Activated CD8-positive, alpha-beta T cell treated with anti-CD3 and anti-CD28 coated beads for 36 hours (primary cell): ENCODE data around the gene MANSC1. TPM values are rescaled to one million over a fixed set of nuclear protein-coding genes. Genes with fewer than 3 reads are reported as not detected.
A peak's percentile ranks its signal among the peaks of the same experiment; 100 is the strongest.

ENCODE experiments used
- ATAC-seq: fragments of 200-7000 bp; cut with Tn5 transposase; one replicate; pipeline ENCODE4 v1.10.0; 2021; ENCODE audit warnings: mild to moderate bottlenecking, moderate library complexity
- CTCF ChIA-PET: fragments of 350-600 bp; sonication (Branson Sonifier 250); formaldehyde crosslinking; loops from one replicate; lab custom pipeline; 2021; ENCODE audit warnings: antibody characterized with exemption; lab: Charles Lee
- POLR2A ChIA-PET: fragments of 350-600 bp; sonication (Branson Sonifier 250); formaldehyde crosslinking; loops from one replicate; lab custom pipeline; 2021; ENCODE audit warnings: antibody characterized with exemption; lab: Charles Lee
- DNase-seq: peaks from one replicate; pipeline ENCODE4 v3.0.0-alpha.2; 2020
- H3K27ac Mint-ChIP-seq: one replicate; pipeline ENCODE4 v1.8.0; 2021; ENCODE audit warnings: mild to moderate bottlenecking, mixed read lengths
- H3K27me3 Mint-ChIP-seq: one replicate; pipeline ENCODE4 v1.8.0; 2021; ENCODE audit warnings: mixed read lengths
- H3K36me3 Mint-ChIP-seq: one replicate; pipeline ENCODE4 v1.8.0; 2021; ENCODE audit warnings: low read depth, mixed read lengths
- H3K4me1 Mint-ChIP-seq: one replicate; pipeline ENCODE4 v1.8.0; 2021; ENCODE audit warnings: low read depth, mixed read lengths
- H3K4me3 Mint-ChIP-seq: one replicate; pipeline ENCODE4 v1.8.0; 2021; ENCODE audit warnings: mild to moderate bottlenecking, moderate library complexity, mixed read lengths
- H3K9me3 Mint-ChIP-seq: one replicate; pipeline ENCODE4 v1.8.0; 2021; ENCODE audit warnings: mixed read lengths
- intact Hi-C: fragments of 100-400 bp; cut with micrococcal nuclease; formaldehyde crosslinking; loops from one replicate; pipeline ENCODE4 v1.10.0; 2022
- total RNA-seq, 2 experiments: library from RNA; stranded (reverse); gene quantifications; one replicate each; pipeline ENCODE4 v1.2.3, GENCODE V29; 2021
- TF ChIP-seq, protein P1 (sequence below): fragments of 200-600 bp; IDR thresholded peaks from one replicate; pipeline ENCODE4 v1.8.0; 2022; ENCODE audit warnings: antibody characterized with exemption, mild to moderate bottlenecking

MANSC1 gene
- total RNA-seq, 2 experiments from 2014 or later, result 0.09 to 0.20 TPM

DNA sequence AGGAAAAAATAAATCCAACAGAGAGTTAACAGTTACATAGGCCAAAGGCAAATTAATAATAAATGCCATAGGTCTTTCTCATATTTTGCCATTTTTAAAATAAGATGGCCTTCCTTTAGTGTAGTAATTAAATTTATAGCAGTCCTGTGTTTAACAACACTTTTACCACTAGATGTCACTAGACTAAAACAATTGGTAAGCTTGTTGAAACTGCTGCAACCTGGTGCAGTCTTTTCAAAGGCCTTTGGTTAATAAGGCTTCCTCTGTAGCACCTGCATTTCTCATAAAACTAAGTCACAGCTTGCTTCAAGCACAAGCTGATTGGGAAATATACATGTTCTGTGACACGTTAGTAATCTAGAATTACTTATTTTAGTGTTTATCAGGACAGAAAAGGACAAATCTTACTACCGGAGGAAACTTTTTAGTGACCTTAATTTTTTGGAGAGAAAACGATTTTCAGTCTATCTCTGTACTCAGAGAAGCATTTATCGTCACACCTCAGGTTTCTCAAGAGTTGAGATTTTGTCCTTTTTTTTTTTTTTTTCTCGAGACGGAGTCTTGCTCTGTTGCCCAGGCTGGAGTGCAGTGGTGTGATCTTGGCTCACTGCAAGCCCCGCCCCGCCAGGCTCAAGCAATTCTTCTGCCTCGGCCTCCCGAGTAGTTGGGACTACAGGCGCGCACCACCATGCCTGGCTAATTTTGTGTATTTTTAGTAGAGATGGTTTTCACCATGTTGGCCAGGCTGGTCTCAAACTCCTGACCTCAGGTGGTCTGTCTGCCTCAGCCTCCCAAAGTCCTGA lies 26.8 kb upstream of the MANSC1 start:
- Mint-ChIP-seq H3K4me1 (peaks cover 33% of the 10 kb centered on the region), H3K27me3 (no peaks in the 10 kb centered on the region), H3K36me3 (peaks cover 25% of the 10 kb centered on the region), H3K27ac (peak overlapping the region; percentile 25), H3K9me3 (peaks cover 9% of the 10 kb centered on the region), H3K4me3 (no peak overlapping the region)
- TF ChIP-seq, protein P1, sequence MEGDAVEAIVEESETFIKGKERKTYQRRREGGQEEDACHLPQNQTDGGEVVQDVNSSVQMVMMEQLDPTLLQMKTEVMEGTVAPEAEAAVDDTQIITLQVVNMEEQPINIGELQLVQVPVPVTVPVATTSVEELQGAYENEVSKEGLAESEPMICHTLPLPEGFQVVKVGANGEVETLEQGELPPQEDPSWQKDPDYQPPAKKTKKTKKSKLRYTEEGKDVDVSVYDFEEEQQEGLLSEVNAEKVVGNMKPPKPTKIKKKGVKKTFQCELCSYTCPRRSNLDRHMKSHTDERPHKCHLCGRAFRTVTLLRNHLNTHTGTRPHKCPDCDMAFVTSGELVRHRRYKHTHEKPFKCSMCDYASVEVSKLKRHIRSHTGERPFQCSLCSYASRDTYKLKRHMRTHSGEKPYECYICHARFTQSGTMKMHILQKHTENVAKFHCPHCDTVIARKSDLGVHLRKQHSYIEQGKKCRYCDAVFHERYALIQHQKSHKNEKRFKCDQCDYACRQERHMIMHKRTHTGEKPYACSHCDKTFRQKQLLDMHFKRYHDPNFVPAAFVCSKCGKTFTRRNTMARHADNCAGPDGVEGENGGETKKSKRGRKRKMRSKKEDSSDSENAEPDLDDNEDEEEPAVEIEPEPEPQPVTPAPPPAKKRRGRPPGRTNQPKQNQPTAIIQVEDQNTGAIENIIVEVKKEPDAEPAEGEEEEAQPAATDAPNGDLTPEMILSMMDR, result peak; percentile 70
- CTCF ChIA-PET, result interaction anchor here (0.7 to 5.7 kb wide), 46 partner anchors 9 to 460 kb away, joined by 3 to 53 read pairs (median 4); partner anchors contain the start of gene DUSP16
- peak; percentile 20 for DNase-seq
- ATAC-seq, result peak; percentile 66
- POLR2A ChIA-PET, result interaction anchor here (0.7 to 1.6 kb wide), 6 partner anchors 16 to 232 kb away, joined by 3 to 4 read pairs (median 3); no protein-coding TSS in a partner anchor
- intact Hi-C loops, result loop anchor here (1.0 to 2.0 kb wide), 2 partner anchors 187 to 280 kb away; no protein-coding TSS in a partner anchor

- peaks cover 16% of the 10 kb centered on the region for H3K4me1 Mint-ChIP-seq
- H3K4me3 Mint-ChIP-seq, result no peak overlapping the region
- ChIA-PET CTCF (no interaction called here), POLR2A (no interaction called here)
- intact Hi-C loops, result no loop called here
- no peak overlapping the region for H3K27ac Mint-ChIP-seq
- H3K36me3 Mint-ChIP-seq, result peaks cover 14% of the 10 kb centered on the region
- no peaks in the 10 kb centered on the region for H3K9me3 Mint-ChIP-seq
- no peak for ATAC-seq
- H3K27me3 Mint-ChIP-seq, result no peaks in the 10 kb centered on the region
- DNase-seq, result no peak
- TF ChIP-seq, protein P1, result no peak
These were observed 23.1 kb upstream of the MANSC1 start for GRCh38 chr12:12372946-12373722.

- Mint-ChIP-seq H3K27me3 (no peaks in the 10 kb centered on the region), H3K27ac (no peak overlapping the region), H3K4me1 (peaks cover 34% of the 10 kb centered on the region), H3K4me3 (no peak overlapping the region), H3K9me3 (no peaks in the 10 kb centered on the region), H3K36me3 (peaks cover 40% of the 10 kb centered on the region)
- ChIA-PET POLR2A (interaction anchor here (0.6 to 3.8 kb wide), 2 partner anchors 10 to 330 kb away, joined by 3 to 18 read pairs; partner anchors contain the start of gene BORCS5), CTCF (interaction anchor here (1.0 to 5.8 kb wide), 8 partner anchors 8 to 299 kb away, joined by 3 to 34 read pairs (median 4); partner anchors contain the start of genes BORCS5 and DUSP16)
- TF ChIP-seq, protein P1, result no peak
- DNase-seq (no peak), ATAC-seq (no peak)
- intact Hi-C loops, result no loop called here
These were observed 17.5 kb upstream of the MANSC1 start for GRCh38 chr12:12367482-12367998.

GRCh38 chr12:12366701-12367481 lies 16.8 kb upstream of the MANSC1 start:
- Mint-ChIP-seq H3K4me1 (peaks cover 37% of the 10 kb centered on the region), H3K36me3 (peaks cover 43% of the 10 kb centered on the region), H3K27ac (no peak overlapping the region), H3K9me3 (no peaks in the 10 kb centered on the region), H3K27me3 (no peaks in the 10 kb centered on the region), H3K4me3 (no peak overlapping the region)
- CTCF ChIA-PET, result interaction anchor here (1.0 to 5.8 kb wide), 8 partner anchors 7 to 300 kb away, joined by 3 to 34 read pairs (median 4); partner anchors contain the start of genes BORCS5 and DUSP16
- ATAC-seq (no peak), DNase-seq (no peak)
- POLR2A ChIA-PET, result interaction anchor here (0.6 to 3.8 kb wide), 2 partner anchors 9 to 331 kb away, joined by 3 to 18 read pairs; partner anchors contain the start of gene BORCS5
- TF ChIP-seq, protein P1, result no peak
- intact Hi-C loops, result no loop called here
